ENCODE data around the gene PTPRN2.

The PTPRN2 gene

DNA sequence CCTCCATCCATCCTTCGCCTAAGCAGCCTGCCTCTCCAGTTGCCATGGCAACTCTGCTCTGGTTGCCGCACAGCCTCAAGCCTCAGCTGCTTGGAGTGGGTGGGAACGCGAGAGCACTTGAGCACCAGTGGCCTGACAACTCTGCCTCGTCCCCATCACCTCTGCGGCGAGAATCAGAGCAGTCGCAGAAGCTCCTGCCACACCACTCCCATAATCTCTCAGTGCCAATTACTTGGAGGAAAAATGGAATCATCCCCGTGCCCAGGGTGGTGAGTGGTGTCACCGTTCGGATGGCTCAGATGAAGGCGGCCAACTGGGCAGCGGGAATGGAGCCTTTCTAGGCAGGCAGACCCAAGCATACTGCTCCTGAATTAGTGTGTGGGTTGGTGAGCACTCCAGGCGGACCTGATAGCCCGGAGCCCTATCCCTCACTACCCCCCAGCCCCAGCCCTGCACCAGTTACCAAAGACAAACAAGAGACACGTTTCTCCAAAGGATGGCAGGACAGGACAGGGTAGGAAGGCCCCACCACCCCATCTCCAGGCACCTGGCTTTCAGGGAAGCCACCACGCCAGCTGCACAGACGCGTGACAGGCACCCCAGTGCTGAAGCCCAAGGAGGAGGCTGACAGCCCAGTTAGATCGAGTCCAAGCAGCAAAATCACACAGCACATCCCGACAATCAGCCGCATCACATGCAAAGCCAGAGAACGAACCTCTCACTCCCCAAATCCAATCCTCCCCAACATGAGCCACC lies 335.4 kb downstream of the PTPRN2 start:
- DNase-seq (ENCODE audit: low read depth): no peak

DNA sequence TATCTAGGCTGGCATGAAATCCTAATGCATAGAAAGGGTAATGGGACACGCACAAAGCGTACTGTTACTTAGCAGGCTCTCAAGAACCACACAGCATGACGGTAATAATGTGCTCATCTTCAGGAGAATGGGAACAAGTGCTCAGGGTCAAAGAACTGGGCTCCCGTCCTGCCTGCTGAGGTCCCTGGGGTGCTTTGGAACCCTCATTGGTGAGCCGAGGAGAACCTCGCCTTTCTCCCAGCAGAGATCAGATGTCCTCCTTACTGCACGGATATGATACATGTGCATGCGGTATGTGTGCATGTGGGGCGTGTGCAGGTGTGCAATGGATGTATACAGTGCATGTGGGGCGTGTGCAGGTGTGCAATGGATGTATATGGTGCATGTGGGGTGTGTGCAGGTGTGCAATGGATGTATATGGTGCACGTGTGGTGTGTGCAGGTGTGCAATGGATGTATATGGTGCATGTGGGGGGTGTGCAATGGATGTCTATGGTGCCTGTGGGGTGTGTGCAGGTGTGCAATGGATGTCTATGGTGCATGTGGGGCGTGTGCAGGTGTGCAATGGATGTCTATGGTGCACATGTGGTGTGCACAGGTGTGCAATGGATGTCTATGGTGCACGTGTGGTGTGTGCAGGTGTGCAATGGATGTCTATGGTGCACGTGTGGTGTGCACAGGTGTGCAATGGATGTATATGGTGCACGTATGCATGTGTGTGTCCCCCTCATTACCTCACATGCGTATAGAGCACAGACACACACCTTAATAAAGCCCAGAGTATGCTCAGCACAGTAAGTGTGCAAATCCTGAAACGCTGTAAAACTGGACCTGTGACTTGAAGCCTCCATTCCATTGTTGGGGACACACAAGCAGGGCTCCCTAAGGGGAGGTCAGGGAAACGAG lies 336.3 kb downstream of the PTPRN2 start:
- DNase-seq (ENCODE audit: low read depth): no peak

DNA sequence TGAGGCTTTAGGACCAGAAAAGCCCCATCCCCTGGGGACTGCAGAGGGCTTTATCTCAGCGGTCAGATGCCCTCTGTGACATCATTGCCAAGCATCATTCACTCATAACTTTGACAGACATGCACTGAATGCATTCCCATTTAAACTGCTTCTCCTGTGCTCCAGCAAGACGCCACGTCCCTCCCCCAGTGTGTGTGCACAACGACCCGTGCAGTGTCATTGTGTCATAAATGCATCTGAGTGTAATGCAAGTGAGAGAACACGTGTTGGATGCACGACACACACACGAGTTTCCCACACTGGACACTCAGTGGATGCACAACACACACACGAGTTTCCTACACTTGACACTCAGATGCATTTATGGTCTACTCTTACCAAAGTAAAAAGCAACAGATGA lies 337.9 kb downstream of the PTPRN2 start:
- no peak for DNase-seq (ENCODE audit: low read depth)

DNA sequence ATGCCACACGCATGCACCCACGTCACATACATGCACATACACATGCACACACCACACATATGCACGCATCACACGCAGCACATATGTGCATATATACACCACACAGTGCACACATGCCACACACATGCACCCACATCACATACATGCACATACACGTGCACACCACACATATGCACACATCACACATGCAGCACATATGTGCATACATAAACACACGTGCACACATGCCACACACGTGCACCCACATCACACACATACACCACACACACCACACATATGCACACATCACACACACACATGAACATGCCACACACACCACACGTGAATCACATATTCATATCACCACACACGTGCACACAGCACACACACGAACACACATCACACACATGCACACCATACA lies 338.8 kb downstream of the PTPRN2 start:
- DNase-seq (ENCODE audit: low read depth): no peak

DNA sequence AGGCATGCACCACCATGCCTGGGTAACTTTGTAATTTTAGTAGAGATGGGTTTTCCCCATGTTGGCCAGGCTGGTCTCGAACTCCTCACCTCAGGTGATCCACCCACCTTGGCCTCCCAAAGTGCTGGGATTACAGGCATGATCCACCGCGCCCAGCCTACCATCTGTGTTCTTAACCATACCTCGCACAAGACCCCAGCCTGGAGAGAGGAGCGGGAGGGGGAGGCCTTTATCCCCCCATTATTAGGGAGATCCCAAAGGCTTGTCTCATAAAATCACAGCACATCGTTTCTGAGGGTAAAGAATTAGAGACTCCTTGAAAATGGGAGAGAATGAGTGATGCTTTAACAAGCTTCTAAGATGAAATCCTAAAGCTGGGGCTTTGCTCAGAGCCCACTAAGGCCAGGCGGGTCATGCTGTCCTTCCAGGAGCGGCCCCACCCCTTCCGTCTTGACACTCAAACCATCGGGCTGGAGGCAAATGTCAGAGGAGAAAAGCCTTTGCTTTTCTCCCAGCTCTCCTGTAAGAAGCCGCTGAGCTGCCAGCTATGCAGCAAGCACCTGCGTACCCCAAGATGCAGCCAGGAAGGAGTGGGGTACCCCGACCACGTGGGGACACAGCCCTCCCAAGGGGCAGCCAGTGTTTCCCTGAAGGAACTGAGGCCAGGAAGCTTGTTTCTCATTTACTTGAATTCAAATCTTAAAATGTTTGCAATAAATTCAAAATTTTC lies 339.7 kb downstream of the PTPRN2 start:
- DNase-seq (ENCODE audit: low read depth): no peak

DNA sequence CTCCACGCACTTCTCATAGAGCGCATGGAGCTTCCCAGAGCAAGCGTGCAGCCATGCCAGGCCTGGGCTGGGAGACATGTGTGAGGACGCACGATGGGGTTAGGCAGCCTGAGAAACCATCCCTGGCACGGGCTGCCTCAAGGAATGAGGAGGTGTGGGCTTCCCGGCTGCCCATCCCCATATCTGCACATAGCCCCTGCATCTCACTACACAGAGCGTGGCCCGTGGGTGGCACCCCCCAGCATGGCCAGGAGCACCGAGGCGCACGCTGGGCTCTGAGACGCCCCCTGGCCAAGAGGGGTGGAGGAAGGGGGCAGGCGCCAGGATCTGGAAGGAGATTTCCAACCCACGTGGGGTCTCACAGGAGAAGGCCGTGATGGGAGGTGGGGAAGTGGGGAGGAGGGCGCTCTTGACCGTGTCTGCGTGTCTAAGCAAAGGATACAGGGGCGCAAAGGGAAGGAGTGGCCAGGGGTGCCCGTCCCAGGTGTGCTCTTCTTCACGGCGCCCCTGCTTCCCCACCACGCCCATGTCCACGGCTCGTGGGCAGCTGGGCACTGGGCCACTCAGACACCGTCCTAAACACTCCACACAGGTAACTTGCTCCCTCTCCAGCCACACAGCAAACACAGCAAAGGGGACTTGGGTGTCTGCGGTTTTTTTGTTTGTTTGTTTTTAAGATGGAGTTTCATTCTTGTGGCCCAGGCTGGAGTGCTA lies 340.5 kb downstream of the PTPRN2 start:
- DNase-seq (ENCODE audit: low read depth): no peak

DNA sequence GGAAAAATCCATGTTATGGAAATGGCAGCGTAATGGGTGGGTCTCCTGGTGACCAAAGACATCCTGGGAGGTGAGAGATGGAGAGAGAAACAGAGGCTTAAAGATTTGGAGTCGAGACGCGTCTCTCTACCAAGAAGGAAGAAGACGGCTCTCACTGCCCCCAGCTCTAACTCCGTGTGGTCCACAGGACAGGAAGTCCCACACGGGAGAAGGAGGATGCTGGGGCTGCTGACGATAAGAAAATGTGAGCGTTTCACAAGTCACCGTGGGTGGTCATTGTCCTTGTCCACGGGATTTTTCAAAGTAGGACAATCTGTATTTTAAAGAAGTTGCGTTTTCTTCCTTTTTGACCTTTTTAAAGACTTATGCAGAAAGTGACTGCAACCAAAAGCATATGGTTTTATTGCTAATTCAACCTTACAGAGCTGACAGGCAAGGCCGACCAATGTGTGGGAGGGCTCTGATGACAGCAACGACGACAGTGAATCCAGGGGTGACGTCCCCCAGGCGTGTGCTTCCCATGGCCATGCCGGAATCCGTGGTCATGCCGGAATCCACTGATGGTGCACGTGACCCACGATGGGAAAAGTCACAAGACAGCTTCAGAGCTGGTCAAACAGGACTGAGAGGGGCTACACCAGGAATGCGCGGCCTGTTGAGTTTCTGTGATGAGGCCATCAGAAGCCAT lies 341.2 kb downstream of the PTPRN2 start:
- DNase-seq (ENCODE audit: low read depth): no peak

DNA sequence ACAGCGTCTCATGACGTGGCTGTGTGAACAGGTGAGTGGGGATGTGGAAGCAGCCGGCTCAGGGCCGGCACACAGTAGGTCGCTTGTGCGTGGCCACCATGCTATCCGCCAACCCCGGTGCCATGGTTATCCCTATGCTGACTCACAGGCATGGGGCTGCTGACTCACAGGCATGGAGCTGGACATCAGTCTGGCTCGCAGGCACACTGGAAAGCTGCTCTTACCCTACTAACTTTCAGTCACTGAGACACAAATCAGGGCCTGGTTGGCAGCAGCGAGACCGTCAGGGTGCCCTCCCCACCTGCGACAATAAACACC lies 341.9 kb downstream of the PTPRN2 start:
- DNase-seq (ENCODE audit: low read depth): no peak

DNA sequence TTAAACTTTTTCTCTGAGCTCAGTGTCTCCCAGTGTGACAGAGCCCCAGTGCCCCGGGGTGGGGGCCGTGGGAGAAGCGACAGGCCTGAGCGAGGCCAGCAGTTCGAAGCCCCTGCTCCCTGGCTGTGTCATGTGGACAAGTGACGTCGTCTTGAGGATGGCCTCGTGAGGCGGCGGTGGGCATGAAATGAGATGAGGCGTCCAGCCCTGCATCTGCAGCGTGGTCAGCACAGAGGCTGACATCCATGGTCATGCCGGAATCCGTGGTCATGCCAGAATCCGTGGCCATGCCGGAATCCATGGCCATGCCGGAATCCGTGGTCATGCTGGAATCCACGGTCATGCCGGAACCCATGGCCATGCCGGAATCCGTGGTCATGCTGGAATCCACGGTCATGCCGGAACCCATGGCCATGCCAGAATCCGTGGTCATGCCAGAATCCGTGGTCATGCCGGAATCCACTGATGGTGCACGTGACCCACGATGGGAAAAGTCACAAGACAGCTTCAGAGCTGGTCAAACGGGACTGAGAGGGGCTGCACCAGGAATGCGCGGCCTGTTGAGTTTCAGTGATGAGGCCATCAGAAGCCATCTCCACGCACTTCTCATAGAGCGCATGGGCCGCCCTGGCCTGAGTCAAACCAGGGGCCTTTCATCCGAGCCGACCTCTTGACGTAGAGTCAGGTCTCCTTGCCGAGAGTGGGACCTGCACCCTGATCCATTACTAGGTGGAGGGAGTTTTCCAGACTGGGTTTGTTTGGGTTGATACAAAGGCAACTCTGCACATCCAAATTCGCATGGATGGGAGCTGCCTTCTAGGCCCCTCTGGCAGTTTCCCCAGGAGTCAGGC lies 342.5 kb downstream of the PTPRN2 start:
- DNase-seq (ENCODE audit: low read depth): no peak

DNA sequence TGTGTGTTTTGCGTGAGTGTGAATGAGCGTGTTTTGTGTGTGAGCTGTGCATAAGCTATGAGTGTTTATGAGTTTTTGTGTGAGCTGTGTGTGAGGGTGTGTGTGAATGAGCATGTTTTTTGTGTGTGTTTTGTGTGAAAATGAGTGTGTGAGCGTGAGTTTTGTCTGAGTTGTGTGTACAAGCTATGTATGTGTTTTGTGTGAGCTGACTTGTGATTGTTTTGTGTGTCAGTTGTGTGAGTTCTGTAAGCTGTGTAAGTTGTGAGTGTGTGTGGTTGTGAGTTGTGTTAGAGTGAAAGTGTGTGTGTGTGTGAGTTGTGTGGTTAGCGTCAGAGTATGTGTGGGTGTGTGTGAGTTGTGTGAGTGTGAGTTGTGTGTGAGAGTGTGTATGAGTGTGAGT lies 343.2 kb downstream of the PTPRN2 start:
- DNase-seq (ENCODE audit: low read depth): no peak

DNA sequence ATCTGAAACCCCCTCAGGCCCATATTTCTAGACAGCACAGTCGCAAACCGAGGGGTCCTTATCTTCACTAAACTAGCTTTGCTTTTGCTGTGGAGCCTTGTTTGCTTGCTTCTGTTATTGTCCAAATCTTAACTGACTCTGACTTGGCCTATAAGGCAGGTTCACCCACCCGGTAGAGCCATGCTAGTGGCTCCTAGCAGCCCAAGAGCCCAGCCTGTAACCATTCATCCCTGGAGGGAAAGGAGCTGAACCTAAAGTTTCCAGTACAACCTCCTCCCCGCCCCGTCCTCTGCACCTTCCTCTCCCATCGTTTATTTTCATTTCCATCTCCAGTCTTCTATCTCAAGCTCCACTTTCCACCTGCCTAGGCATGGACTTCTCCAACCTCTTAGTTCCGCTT lies 345.7 kb downstream of the PTPRN2 start:
- DNase-seq (ENCODE audit: low read depth): no peak

DNA sequence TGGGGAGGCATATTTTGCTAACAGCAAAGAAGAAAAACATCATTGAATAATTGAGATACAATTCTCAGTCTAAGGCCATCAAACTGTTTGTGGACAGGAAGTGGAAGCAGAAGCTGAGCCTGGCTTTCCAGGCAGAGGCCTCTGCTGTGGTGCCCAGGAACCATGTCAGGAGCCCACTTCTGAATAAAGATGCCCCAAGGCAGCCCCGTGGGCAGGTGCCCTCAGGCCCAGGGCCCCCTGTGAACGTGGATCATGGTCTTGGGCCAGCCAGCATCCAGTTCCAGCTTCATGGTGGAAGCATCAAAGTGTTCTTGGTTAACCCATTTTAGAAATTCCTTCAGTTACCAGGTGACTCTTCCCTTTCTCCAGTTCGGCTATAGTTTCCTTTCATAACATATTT lies 346.8 kb downstream of the PTPRN2 start:
- no peak for DNase-seq (ENCODE audit: low read depth)

DNA sequence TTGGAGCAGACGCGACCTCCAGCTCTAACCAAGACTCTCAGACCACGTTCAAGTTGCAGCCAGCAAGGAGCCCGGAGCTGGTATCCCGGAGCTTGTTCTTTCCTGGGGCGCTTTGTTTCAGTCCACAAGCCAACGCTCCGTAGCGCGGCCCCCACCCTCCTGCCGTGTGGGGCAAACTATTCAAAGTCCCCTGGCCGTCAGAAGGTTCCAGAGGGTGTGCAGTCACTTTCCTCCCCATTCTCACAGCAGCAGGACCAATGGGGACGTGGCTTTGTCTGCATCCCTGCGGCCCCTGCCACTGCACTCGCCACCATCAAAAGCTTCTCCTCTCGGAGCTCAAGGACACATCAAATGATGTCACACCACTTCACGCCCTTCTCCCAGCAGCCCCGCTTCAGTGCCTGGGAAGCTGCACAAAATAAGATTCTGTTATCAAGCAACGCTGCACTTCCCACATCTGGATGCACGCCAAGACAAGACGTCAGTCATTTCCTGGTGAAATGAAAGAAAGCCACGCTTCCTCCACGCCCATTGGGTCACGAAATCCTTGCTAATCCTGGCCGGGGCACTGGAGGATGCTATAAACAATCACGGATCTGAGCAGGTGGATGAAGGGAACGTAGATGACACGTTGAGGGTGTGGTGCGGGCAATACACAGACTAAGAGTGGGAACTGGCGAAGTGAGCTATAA lies 348.2 kb downstream of the PTPRN2 start:
- DNase-seq (ENCODE audit: low read depth): no peak

DNA sequence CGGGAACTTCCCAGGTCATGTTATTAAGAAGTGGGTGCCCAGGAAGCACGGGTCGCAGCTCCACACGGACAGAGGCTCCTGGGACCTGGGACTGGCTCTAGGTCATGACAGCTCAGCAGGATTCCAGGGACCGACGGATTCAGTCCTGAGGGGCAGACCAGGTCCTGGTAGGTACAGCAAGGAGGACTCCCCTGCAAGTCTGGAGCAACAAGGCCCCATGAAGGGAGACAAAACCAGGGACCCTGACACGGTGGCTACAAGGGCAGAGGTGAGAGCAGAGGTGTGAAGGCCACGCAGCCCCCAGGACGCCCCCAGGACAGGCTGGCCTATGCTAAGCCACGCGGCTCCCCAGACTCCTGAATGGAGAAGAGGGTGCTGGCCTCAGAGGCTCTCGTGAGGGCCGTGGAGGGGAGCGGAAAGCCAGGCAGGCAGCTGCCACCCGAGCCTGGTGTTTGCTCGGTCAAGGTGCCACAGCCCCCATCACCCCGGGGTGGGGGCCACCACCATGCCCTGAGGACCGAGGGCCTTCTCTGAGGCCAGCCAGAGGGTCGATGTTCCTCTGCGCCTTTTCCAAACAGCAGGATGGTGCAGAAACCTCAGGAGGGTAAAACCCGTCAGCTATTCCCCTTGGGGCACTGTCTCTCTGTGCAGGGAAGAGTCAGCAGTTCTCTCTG lies 348.9 kb downstream of the PTPRN2 start:
- no peak for DNase-seq (ENCODE audit: low read depth)

DNA sequence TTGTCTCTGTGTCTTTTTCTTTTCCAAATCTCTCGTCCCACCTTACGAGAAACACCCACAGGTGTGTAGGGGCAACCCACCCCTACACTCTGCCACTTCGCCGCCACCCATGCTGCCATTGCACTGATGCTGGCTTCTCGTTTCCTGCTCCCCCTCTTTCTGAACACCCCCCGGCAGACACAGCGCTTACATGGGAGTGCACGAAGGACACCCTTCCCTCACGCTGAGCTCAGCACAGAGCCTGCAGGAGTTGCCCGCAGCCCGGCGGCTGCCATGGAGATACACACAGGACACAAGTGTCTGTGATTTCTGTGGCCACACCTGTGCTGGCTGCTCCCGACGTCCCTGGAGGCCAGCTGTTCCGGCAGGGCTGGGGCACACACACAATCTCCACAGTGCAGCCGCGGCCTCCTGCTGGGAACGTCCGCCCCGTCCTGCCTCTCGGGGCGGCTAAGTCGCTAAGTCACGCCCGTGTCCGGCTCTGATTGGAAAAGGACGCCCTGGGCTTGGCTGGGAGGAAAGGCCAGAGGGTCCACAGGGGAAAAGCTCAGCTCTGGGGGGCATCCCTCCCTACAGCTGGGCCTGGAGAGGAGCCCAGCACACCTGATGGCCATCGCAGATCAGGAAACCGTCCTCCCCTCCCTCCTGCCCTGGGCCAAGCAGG lies 349.8 kb downstream of the PTPRN2 start:
- DNase-seq (ENCODE audit: low read depth): no peak

DNA sequence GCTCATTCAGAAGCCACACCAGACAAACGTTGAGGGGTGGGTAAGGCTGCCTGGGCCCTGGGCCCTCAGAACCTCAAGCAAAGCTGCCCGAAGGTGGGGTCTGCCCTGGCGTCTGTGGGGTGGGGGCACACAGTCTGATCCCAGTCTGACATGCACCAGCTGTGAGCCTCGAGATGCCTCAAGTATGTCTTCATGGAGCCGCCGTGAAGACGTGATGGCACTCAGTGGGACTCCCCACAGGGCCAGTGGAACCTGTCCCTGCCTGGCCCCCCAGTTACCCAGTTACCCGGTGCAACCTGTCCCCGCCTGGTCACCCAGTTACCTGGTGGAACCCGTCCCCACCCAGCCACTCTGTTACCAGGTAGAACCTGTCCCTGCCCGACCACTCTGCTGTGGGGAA lies 351.2 kb downstream of the PTPRN2 start:
- no peak for DNase-seq (ENCODE audit: low read depth)

DNA sequence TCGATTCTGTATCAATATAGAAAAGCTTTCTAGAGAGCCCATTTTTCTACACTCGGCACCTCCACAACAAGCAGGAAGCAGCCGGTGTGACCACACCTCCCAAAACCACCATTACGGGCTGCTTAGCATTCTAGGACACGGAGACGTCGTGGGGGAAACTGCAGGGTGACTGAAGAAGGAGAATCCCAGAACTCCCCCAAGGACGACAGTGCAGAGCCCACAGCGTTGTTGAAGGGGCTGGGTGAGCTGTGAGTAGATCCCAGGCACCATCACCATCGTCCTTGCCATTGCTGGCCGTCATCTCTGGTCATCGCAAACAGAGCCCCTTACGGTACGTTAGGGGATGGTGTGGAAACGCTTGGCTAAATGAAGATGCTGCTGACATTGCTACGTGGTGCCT lies 351.8 kb downstream of the PTPRN2 start:
- DNase-seq (ENCODE audit: low read depth): no peak

DNA sequence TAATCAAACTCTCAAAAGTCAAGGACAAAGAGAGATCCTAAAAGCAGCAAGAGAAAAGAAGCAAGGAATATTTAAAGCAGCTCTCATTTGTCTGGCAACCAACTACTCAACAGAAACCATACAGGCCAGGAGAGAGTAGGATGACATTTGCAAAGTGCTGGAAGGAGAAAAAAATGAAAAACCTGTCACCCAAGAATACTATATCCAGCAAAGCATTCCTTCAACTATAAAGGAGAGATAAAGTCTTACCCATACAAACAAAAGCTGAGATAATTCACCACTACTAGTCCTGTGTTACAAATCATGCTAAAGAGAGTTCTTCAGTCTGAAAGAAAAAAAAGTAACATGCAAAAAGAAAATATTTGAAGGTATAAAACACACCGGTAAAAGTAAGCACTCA lies 357.7 kb downstream of the PTPRN2 start:
- no peak for DNase-seq (ENCODE audit: low read depth)

DNA sequence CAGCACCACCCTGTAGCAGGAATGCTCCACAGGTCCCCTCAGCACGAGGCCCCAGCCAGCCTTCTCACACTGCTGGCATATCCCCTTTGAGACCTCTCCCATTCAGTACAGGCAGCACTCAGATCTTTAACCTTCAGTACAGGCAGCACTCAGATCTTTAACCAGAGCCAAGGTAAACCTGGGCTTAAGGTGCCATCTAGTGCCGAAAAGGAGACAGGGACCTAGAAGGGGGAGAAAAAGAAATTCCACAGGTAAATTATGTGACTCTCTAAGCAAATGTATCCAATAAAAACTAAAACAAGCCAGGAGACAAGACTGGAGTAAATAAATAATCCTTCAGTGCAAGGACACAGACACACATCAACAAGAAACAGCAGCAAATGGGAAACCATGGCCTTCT lies 358.6 kb downstream of the PTPRN2 start:
- no peak for DNase-seq (ENCODE audit: low read depth)
